ENCODE results near the gene UQCC2.

Gene UQCC2

DNA sequence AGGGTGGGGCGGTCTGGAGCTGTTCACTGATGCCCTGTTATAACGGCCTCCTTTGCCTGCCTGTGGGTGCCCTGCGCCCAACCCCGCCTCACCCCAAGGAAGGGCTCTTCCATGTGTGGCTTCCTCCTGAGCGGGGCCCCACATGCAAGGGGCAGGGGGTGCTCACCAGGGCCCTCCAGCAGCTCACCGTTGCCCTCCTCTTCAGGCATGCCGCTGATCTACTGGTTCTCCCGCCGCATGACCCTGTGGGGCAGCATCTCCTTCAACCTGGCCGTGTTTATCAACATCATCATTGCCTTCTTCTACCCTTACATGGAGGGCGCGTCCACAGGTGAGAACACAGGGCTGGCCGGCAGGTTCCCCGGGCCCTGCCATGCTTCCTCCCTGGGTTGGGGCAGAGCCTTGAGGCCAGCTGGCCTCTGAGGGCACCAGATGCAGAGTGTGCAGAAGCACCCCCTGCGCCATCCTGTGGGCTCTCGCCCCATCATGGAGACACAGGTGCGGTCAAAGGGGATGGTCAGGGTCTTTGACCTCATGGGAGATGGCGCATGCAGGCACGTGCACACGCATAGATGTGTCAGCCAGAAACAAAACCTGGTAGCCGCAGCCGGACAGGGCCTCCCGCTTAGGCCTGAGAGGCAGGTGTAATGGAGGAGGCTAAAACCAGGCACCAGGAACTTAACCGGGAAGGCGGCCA is 22.9 kb downstream of the UQCC2 start:
- DNase-seq, result no peak

DNA sequence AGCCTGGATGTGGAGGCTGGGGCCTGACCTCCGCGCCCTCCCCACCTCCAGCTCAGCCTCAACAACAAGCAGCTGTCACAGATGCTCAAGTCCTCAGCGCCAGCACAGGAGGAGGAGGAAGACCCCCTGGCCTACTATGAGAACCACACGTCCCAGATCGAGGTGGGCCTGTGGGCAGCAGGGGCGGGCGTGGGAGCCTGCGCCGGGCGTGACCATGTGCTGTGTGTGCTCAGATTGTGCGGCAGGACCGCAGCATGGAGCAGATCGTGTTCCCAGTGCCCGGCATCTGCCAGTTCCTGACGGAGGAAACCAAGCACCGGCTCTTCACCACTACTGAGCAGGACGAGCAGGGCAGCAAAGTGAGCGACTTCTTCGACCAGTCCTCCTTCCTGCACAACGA is 23.5 kb downstream of the UQCC2 start:
- no peak for DNase-seq

GRCh38 chr6:33686981-33687975 is 24.2 kb downstream of the UQCC2 start:
- DNase-seq, result no peak

DNA sequence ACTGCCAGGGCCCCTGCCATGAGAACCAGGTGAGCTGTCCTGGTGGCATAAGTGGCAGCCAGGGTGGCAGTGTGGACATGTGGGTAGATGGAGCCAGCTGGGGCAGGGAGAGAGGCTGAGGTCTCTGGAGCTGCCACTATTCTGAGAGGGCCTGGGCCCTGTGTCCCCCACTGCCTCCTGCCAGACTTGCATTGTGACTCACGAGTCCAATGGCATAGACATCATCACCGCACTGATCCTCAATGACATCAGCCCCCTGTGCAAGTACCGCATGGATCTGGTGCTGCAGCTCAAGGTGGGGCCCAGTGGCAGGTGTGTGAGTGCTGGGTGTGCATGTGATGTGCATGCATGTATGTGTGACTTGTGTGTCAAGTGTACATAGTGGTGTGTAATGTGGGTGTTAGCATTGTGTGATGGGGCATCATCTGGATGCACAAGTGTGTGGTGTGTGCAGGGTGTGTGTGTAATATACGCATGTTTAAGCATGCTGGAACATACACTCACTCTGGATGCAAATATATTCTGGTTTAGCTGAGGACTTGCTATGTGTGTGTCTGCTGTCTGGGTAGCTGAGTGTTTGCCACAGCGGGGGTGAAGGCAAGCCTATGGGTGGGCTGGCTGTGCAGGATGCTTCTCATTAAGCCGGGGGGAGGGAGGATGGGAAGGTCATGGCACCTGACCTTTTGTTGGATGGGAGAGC is 25.1 kb downstream of the UQCC2 start:
- no peak for DNase-seq

DNA sequence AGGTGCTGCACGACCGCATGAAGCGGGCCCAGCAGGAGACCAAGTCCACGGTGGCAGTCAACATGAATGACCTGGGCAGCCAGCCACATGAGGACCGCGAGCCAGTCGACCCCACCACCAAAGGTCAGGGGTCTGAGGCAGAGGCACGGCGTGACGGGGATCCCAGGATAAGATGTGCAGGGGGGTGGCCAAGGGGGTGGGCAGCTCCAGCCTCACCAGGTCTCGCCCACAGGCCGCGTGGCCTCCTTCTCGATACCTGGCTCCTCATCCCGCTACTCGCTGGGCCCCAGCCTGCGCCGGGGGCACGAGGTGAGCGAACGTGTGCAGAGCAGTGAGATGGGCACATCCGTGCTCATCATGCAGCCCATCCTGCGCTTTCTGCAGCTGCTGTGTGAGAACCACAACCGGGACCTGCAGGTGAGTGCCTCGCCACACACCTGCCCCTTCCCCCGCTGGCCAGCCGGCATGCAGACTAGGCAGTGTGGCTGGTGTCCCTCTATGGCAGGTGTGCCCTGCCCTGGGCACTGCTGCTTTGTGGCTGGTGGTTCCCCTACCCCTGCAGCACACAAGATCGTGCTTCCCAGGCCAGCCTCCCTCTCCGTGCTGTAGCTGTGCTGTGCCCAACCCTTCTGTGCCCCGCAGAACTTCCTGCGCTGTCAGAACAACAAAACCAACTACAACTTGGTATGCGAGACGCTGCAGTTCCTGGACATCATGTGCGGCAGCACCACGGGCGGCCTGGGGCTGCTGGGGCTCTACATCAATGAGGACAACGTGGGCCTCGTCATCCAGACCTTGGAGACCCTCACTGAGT is 25.9 kb downstream of the UQCC2 start:
- no peak for DNase-seq

DNA sequence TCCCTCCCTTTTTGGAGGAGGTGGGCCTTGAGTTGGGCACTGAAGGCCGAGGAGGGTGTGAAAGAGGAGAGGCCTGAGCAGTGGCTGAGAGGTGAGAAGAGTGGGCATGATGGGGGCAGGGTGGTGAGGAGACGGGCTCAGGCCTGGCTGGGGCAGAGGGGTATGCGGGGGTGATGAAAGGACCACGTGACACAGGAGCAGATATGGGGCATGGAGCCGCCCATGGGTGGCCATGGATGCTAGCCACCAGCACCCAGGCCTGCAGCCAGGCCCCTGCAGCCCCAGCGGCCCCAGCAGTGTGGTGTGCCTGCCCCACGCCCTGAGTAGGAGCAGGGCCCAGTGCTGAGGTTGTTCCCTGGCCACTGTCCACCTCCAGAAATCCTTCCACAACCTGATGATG is 26.5 kb downstream of the UQCC2 start:
- DNase-seq, result no peak

GRCh38 chr6:33684428-33684896 is 27.0 kb downstream of the UQCC2 start:
- no peak for DNase-seq

DNA sequence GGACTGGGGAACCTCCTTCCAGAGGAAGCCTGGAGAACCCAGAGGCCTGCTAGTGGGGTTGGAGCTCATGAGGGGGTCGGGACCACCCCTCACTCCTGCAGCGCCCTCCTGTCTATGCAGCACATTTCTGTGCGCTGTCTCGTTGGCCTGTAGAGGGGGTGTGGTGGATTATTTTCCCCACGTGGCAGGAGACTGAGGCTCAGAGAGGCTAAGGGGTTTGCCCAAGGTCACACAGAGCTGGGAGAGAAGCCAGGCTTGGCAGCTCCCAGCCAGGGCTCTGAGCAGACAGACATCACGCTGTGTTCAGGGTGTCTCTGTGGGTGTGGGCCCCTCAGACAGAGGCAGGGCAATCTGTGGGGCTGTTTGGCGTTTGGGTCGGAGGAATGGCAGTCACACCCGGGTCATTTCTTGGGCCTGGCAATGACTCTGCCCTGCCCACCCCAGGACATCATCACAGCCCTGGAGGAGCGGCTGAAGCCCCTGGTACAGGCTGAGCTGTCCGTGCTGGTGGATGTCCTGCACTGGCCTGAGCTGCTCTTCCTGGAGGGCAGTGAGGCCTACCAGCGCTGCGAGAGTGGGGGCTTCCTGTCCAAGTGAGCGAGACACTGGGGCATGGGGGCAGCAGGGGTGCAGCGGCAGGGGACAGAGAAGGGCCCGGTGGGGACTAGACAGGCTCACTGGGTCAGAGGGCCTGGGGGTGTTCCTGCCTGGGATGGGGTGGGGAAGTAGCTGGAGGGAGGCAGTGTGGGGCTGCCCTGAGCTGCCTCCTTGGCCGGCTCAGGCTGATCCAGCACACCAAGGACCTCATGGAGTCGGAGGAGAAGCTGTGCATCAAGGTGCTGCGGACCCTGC is 27.7 kb downstream of the UQCC2 start:
- no peak for DNase-seq

DNA sequence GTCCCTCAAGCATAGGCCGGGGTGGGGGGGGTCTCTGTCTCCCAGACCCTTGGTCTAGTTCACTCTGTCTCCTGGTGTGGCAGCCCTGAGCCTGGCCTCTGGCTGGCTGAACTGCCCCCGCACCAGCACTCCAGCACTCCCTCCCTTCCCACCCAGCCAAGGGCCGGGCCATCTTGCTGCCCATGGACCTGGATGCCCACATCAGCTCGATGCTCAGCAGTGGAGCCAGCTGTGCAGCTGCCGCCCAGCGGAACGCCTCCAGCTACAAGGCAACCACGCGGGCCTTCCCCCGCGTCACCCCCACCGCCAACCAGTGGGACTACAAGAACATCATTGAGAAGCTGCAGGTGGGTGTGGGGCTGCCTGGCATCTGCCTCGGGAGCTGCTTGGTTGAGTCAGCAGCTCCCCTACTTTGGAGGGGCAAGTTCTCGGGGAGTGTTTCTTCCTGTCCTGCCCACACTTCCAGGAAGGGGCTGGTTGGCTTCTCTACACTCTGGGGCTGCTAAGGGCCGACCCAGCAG is 28.4 kb downstream of the UQCC2 start:
- DNase-seq, result no peak

DNA sequence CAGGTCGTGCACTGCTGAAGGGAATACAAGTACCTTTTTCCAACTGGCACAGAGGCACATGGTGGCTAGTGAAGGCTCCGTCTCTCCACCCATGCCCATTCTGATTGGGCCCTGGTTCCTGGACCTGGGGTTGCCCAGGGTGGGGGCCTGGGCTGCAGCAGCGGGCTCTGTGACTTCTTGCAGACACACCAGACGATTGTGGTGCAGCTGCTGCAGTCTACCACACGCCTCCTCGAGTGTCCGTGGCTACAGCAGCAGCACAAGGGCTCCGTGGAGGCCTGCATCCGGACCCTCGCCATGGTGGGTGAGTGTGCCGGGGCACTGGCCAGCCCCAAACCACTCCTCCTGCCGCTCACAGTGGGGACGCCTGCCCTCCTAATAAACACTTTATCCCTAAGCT is 29.2 kb downstream of the UQCC2 start:
- DNase-seq, result no peak

- DNase-seq, result no peak
Measured at GRCh38 chr6:33679761-33680160, 31.7 kb downstream of the UQCC2 start.

DNA sequence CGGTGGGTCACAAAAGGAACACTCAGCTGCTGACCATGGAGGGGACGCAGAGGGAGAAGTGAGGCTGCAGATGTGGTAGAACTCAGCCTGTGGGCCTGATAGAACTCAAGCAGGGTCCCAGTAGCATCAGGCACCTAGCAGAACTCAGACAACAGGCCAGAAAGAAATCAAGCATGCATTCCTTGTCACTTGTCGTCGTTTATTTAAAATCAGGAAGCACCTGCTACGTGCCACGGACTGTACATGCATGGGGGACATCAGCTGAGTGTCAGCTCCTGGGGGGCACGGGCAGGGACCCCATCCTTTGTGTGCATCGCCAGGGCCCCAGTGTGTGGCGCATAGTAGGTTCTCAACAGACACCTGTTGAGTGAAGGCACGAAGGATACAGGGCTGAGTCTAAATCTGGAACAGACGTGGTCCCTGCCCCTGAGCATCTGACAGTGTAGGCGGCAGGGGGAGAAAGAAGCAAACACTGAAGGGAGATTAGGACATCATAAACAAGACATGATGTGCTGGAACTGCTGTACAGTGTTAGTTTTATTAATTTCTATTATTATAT is 32.5 kb downstream of the UQCC2 start:
- no peak for DNase-seq

DNA sequence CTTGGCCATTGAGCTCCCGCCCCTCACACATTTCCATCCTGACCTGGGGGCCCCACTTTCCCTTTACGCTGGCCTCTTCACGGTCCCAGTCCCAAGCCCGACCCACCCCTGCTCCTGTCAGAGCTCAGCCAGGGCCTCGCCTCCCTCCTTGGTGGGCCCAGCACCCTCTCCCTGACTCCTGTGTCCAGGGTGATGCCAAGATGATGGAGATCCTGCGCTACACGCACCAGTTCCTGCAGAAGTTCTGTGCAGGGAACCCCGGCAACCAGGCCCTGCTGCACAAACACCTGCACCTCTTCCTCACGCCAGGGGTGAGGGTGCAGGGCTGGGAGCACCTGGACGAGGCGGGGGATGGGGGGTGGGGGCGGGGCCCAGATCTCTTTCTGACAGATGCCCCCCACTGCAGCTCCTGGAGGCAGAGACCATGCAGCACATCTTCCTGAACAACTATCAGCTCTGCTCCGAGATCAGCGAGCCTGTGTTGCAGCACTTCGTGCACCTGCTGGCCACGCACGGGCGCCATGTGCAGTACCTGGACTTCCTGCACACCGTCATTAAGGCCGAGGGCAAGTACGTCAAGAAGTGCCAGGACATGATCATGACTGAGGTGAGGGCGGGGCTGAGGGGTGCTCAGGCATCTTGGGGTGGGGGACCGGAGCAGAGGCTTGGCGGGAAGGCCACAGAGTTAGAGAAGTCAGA is 33.1 kb downstream of the UQCC2 start:
- no peak for DNase-seq

GRCh38 chr6:33677689-33678088 is 33.8 kb downstream of the UQCC2 start:
- DNase-seq, result no peak

- DNase-seq, result no peak
Measured at GRCh38 chr6:33677143-33677660, 34.3 kb downstream of the UQCC2 start.

DNA sequence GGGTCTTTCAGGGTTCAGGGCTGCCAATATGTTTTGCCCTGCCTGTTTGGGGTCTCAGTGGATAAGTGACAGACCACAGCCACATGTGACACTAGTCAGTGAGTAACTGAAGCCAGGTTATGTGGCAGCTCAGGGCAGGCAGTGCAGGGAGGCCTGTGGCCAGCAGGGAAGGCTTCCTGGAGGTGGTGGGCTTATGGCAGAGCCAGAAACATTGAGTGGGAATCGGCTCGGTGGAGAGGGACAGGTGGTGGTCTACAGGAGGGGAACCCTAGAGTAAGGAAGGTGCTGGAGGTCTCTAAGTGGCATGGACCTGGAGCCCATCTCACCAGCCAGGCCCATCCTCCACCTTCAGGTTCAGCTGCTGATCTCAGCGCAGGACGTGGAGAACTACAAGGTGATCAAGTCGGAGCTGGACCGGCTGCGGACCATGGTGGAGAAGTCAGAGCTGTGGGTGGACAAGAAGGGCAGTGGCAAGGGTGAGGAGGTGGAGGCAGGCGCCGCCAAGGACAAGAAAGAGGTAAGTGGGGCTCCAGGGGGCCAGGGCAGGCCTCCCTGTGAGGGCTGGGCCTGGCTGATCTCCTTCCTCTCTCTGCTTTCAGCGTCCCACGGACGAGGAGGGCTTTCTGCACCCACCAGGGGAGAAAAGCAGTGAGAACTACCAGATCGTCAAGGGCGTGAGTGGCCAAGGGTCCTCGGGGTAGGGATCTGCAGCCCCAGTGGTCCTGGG is 34.9 kb downstream of the UQCC2 start:
- no peak for DNase-seq

GRCh38 chr6:33675968-33676367 is 35.5 kb downstream of the UQCC2 start:
- DNase-seq, result no peak

- DNase-seq, result no peak
Measured at GRCh38 chr6:33673851-33674250, 37.6 kb downstream of the UQCC2 start.

GRCh38 chr6:33672808-33673207 is 38.7 kb downstream of the UQCC2 start:
- no peak for DNase-seq

GRCh38 chr6:33671744-33672072 is 39.8 kb downstream of the UQCC2 start:
- no peak for DNase-seq

All from DMS79 treated with DMSO at 0.1 percent for 48 hours (cell line).